SU-DHL-6 (cell line): ENCODE data around the gene NUP85.
"Not testable (repeated sequence)": the region's sequence is repeated elsewhere in the genome, so short reads cannot be mapped to it uniquely, and the experiment has no call there.

ENCODE experiments used
- H2AFZ ChIP-seq: fragments of 200-600 bp; sonication (generic); 2 replicates; pipeline ENCODE4 v1.6.1; 2014; ENCODE audit warnings: low read depth, mild to moderate bottlenecking, moderate library complexity, mixed read lengths, antibody characterized with exemption, low read length; ENCODE audit not compliant: severe bottlenecking
- H3F3A ChIP-seq: fragments of 200-600 bp; shearing (Covaris generic); 2 replicates; pipeline ENCODE4 v1.6.0; 2016; ENCODE audit warnings: antibody characterized with exemption, mild to moderate bottlenecking; ENCODE audit not compliant: insufficient read depth
- H3K27ac ChIP-seq: fragments of 200-600 bp; sonication (generic); 2 replicates; pipeline ENCODE4 v1.5.1; 2016; ENCODE audit warnings: low read depth, mild to moderate bottlenecking, low read length, moderate library complexity, mixed read lengths
- H3K27me3 ChIP-seq: fragments of 200-600 bp; sonication (generic), shearing (Covaris generic); 2 replicates; pipeline ENCODE4 v1.6.0; 2014; ENCODE audit warnings: mild to moderate bottlenecking, low read length
- H3K36me3 ChIP-seq: fragments of 200-600 bp; sonication (generic); 2 replicates; pipeline ENCODE4 v1.6.1; 2014; ENCODE audit warnings: mild to moderate bottlenecking, low read length, mixed read lengths
- H3K4me2 ChIP-seq: fragments of 300-600, 200-600 bp; shearing (Covaris generic), sonication (generic); 2 replicates; pipeline ENCODE4 v1.6.0; 2014; ENCODE audit warnings: low read length, low read depth, mild to moderate bottlenecking; ENCODE audit not compliant: poor library complexity, severe bottlenecking
- H3K4me3 ChIP-seq: fragments of 200-600 bp; sonication (generic); 2 replicates; pipeline ENCODE4 v1.5.1; 2014; ENCODE audit warnings: antibody characterized with exemption, low read length, mild to moderate bottlenecking, mixed read lengths; ENCODE audit not compliant: insufficient read depth, poor library complexity, severe bottlenecking
- H3K79me2 ChIP-seq: fragments of 200-600 bp; sonication (generic); 2 replicates; pipeline ENCODE4 v1.6.1; 2014; ENCODE audit warnings: mild to moderate bottlenecking, low read length, moderate library complexity; ENCODE audit not compliant: insufficient read depth
- H3K9ac ChIP-seq: fragments of 200-600 bp; sonication (generic); 2 replicates; pipeline ENCODE4 v1.7.0; 2014; ENCODE audit warnings: mild to moderate bottlenecking, low read length
- H3K9me2 ChIP-seq: fragments of 200-600 bp; sonication (generic); replicated peaks from 2 replicates; pipeline ENCODE4 v1.6.1; 2014; ENCODE audit warnings: low read length; ENCODE audit not compliant: insufficient read depth
- H3K9me3 ChIP-seq: fragments of 200-600 bp; sonication (generic); 2 replicates; pipeline ENCODE4 v1.6.1; 2014; ENCODE audit warnings: low read length, mixed read lengths; ENCODE audit not compliant: insufficient read depth
- H4K20me1 ChIP-seq: fragments of 200-600 bp; sonication (generic); 2 replicates; pipeline ENCODE4 v1.6.1; 2014; ENCODE audit warnings: low read depth, mild to moderate bottlenecking, antibody characterized with exemption, low read length, moderate library complexity, mixed read lengths
- CTCF ChIP-seq: fragments of 200-600 bp; sonication (generic); IDR thresholded peaks from one replicate; pipeline ENCODE4 v1.5.1; 2017; ENCODE audit warnings: antibody characterized with exemption, mild to moderate bottlenecking, low read length, moderate library complexity; ENCODE audit not compliant: insufficient read depth, poor library complexity, severe bottlenecking
- EZH2phosphoT487 ChIP-seq: fragments of 200-600 bp; sonication (generic), shearing (Covaris generic); conservative IDR thresholded peaks from 2 replicates; pipeline ENCODE4 v1.6.1; 2018; ENCODE audit warnings: mild to moderate bottlenecking, antibody characterized with exemption, low read length, moderate library complexity, mixed read lengths

NUP85 gene

GRCh38 chr17:75249564-75249963 lies 44.1 kb downstream of the NUP85 start:
- Histone ChIP-seq H3K27ac (no peak overlapping the region), H3F3A (peaks cover 4% of the 10 kb centered on the region; the same call in 1 of the 2 replicates), H3K36me3 (no peaks in the 10 kb centered on the region), H3K9ac (no peak overlapping the region), H3K79me2 (peaks cover 55% of the 10 kb centered on the region), H3K27me3 (no peaks in the 10 kb centered on the region), H3K9me2 (no peaks in the 10 kb centered on the region), H3K4me2 (no peak overlapping the region), H2AFZ (no peak overlapping the region), H3K9me3 (no peaks in the 10 kb centered on the region), H3K4me3 (no peak overlapping the region), H4K20me1 (0 out of 2 replicates have a peak, but pooled peaks cover 3% of the 10 kb centered on the region)
- no peak for TF ChIP-seq CTCF
- TF ChIP-seq EZH2phosphoT487: no peak

- 0 out of 2 replicates have a peak, but pooled peaks cover 3% of the 10 kb centered on the region for H4K20me1 ChIP-seq
- H3K4me3 ChIP-seq: no peak overlapping the region
- no peak overlapping the region for H2AFZ ChIP-seq
- H3K4me2 ChIP-seq: no peak overlapping the region
- H3K27ac ChIP-seq: no peak overlapping the region
- no peak for TF ChIP-seq EZH2phosphoT487
- TF ChIP-seq CTCF: no peak
- no peaks in the 10 kb centered on the region for H3K36me3 ChIP-seq
- H3K9me2 ChIP-seq: no peaks in the 10 kb centered on the region
- H3K9ac ChIP-seq: no peak overlapping the region
- H3F3A ChIP-seq: peaks cover 4% of the 10 kb centered on the region; the same call in 1 of the 2 replicates
- no peaks in the 10 kb centered on the region for H3K9me3 ChIP-seq
- H3K27me3 ChIP-seq: no peaks in the 10 kb centered on the region
- peaks cover 55% of the 10 kb centered on the region for H3K79me2 ChIP-seq
Measured at GRCh38 chr17:75250009-75250471, 44.6 kb downstream of the NUP85 start.

GRCh38 chr17:75252039-75252816 lies 46.7 kb downstream of the NUP85 start:
- Histone ChIP-seq H3K4me2 (no peak overlapping the region), H3K27ac (no peak overlapping the region), H3K9me3 (no peaks in the 10 kb centered on the region), H3K9me2 (no peaks in the 10 kb centered on the region), H3K27me3 (no peaks in the 10 kb centered on the region), H3F3A (peaks cover 4% of the 10 kb centered on the region; the same call in 1 of the 2 replicates), H3K9ac (no peak overlapping the region), H4K20me1 (0 out of 2 replicates have a peak, but pooled peaks cover 3% of the 10 kb centered on the region), H2AFZ (no peak overlapping the region), H3K79me2 (peaks cover 54% of the 10 kb centered on the region), H3K36me3 (no peaks in the 10 kb centered on the region), H3K4me3 (no peak overlapping the region)
- TF ChIP-seq EZH2phosphoT487 (no peak), CTCF (no peak)

- not testable (repeated sequence) for H3K27ac ChIP-seq, H3K9me3 ChIP-seq, H3K9ac ChIP-seq, H4K20me1 ChIP-seq, H3K4me2 ChIP-seq, H3F3A ChIP-seq, H3K4me3 ChIP-seq, H3K27me3 ChIP-seq, H3K9me2 ChIP-seq, H3K36me3 ChIP-seq, H2AFZ ChIP-seq
- peaks cover 59% of the 10 kb centered on the region for H3K79me2 ChIP-seq
Measured at GRCh38 chr17:75255954-75256698, 50.6 kb downstream of the NUP85 start.

- not testable (repeated sequence) for H4K20me1 ChIP-seq, H3K4me2 ChIP-seq
- H3K79me2 ChIP-seq: peaks cover 54% of the 10 kb centered on the region
Measured at GRCh38 chr17:75257228-75257627, 51.7 kb downstream of the NUP85 start.

More at GRCh38 chr17:75257228-75257627, 51.7 kb downstream of the NUP85 start:
- not testable (repeated sequence) for H3K36me3 ChIP-seq, H3K9ac ChIP-seq, H3K9me2 ChIP-seq, H2AFZ ChIP-seq, H3F3A ChIP-seq, H3K4me3 ChIP-seq, H3K27ac ChIP-seq, H3K9me3 ChIP-seq, H3K27me3 ChIP-seq
